Immature natural killer cell (primary cell): ENCODE data around the gene ADAMTS6. TPM values are rescaled to one million over a fixed set of nuclear protein-coding genes. Genes with fewer than 3 reads are reported as not detected.
A peak's percentile ranks its signal among the peaks of the same experiment; 100 is the strongest.

Experiments
- DNase-seq, 3 donors: peaks; one replicate each; pipeline ENCODE4 v3.0.0; 2022; ENCODE audit warnings: mixed read lengths in 1 of 3
- H3K27ac Mint-ChIP-seq, 6 donors: one replicate each; pipeline ENCODE4 v1.8.0; 2020; ENCODE audit warnings: mixed read lengths in 6 of 6, mild to moderate bottlenecking in 5 of 6, inconsistent platforms in 4 of 6, moderate library complexity in 3 of 6
- H3K27me3 Mint-ChIP-seq, 3 donors: one replicate each; pipeline ENCODE4 v1.8.0; 2020 to 2021; ENCODE audit warnings: low read depth in 3 of 3, mild to moderate bottlenecking in 3 of 3, mixed read lengths in 3 of 3, moderate library complexity in 3 of 3, inconsistent platforms in 1 of 3
- H3K36me3 Mint-ChIP-seq, 3 donors: one replicate each; pipeline ENCODE4 v1.8.0; 2020; ENCODE audit warnings: mixed read lengths in 3 of 3, inconsistent platforms in 2 of 3, mild to moderate bottlenecking in 2 of 3
- H3K4me1 Mint-ChIP-seq, 2 donors: one replicate each; pipeline ENCODE4 v1.8.0; 2020; ENCODE audit warnings: inconsistent platforms in 2 of 2, mild to moderate bottlenecking in 2 of 2, mixed read lengths in 2 of 2, moderate library complexity in 1 of 2
- H3K4me3 Mint-ChIP-seq, 5 donors: one replicate each; pipeline ENCODE4 v1.8.0; 2020; ENCODE audit warnings: mild to moderate bottlenecking in 5 of 5, mixed read lengths in 5 of 5, inconsistent platforms in 3 of 5, moderate library complexity in 3 of 5
- H3K9me3 Mint-ChIP-seq, 6 donors: one replicate each; pipeline ENCODE4 v1.8.0; 2020; ENCODE audit warnings: mild to moderate bottlenecking in 6 of 6, mixed read lengths in 6 of 6, inconsistent platforms in 4 of 6, moderate library complexity in 3 of 6
- polyA plus RNA-seq, 3 donors: library from polyadenylated mRNA; unstranded; fragments of 300-500 nt; fragmentation: Illumina TruSeq; gene quantifications; one replicate each; pipeline ENCODE4 v1.2.3, GENCODE V29; 2021

The ADAMTS6 gene
- polyA plus RNA-seq, 3 donors from 2014 or later = not detected

GRCh38 chr5:65482296-65482735 lies 596 bp upstream of the ADAMTS6 start:
- H3K4me1 Mint-ChIP-seq = peaks cover 10% of the 10 kb centered on the region in 2 donors
- peak overlapping the region in 2 of 5 donors; percentile 87 to 93 for H3K4me3 Mint-ChIP-seq
- H3K36me3 Mint-ChIP-seq = no peaks in the 10 kb centered on the region
- H3K27me3 Mint-ChIP-seq = peaks cover 0 to 9% (median 3%) of the 10 kb centered on the region in 3 donors
- peak in 1 of 3 donors; percentile 15 for DNase-seq
- H3K9me3 Mint-ChIP-seq = no peaks in the 10 kb centered on the region
- H3K27ac Mint-ChIP-seq = peak overlapping the region; percentile 79 to 90 (median 82)

- H3K4me3 Mint-ChIP-seq = peak overlapping the region in 2 of 5 donors; percentile 87 to 93
- peak in 2 of 3 donors; percentile 0 to 3 for DNase-seq
- peaks cover 10% of the 10 kb centered on the region in 2 donors for H3K4me1 Mint-ChIP-seq
- peak overlapping the region; percentile 32 to 90 (median 82) for H3K27ac Mint-ChIP-seq
- peaks cover 0 to 9% (median 3%) of the 10 kb centered on the region in 3 donors for H3K27me3 Mint-ChIP-seq
- no peaks in the 10 kb centered on the region for H3K9me3 Mint-ChIP-seq
- H3K36me3 Mint-ChIP-seq = no peaks in the 10 kb centered on the region
Measured at GRCh38 chr5:65481171-65481581, 544 bp downstream of the ADAMTS6 start.

- DNase-seq = peak; percentile 2 to 11 (median 7)
Measured at GRCh38 chr5:65480306-65480865, 1.3 kb downstream of the ADAMTS6 start.

GRCh38 chr5:65479527-65479926 lies 2.2 kb downstream of the ADAMTS6 start:
- Mint-ChIP-seq H3K4me1 (peaks cover 10% of the 10 kb centered on the region in 2 donors), H3K9me3 (no peaks in the 10 kb centered on the region), H3K4me3 (no peak overlapping the region), H3K36me3 (no peaks in the 10 kb centered on the region), H3K27ac (no peak overlapping the region), H3K27me3 (peaks cover 0 to 9% (median 3%) of the 10 kb centered on the region in 3 donors)
- no peak for DNase-seq

More at GRCh38 chr5:65480306-65480865, 1.3 kb downstream of the ADAMTS6 start:
- no peak overlapping the region for H3K27ac Mint-ChIP-seq
- no peak overlapping the region for H3K4me3 Mint-ChIP-seq
- no peaks in the 10 kb centered on the region for H3K36me3 Mint-ChIP-seq
- H3K9me3 Mint-ChIP-seq = no peaks in the 10 kb centered on the region
- peaks cover 10% of the 10 kb centered on the region in 2 donors for H3K4me1 Mint-ChIP-seq
- peaks cover 0 to 9% (median 3%) of the 10 kb centered on the region in 3 donors for H3K27me3 Mint-ChIP-seq

GRCh38 chr5:65478336-65478735 lies 3.4 kb downstream of the ADAMTS6 start:
- H3K27me3 Mint-ChIP-seq = peaks cover 0 to 9% (median 3%) of the 10 kb centered on the region in 3 donors
- H3K4me3 Mint-ChIP-seq = no peak overlapping the region
- DNase-seq = no peak
- no peaks in the 10 kb centered on the region for H3K36me3 Mint-ChIP-seq
- H3K27ac Mint-ChIP-seq = no peak overlapping the region
- H3K9me3 Mint-ChIP-seq = no peaks in the 10 kb centered on the region
- H3K4me1 Mint-ChIP-seq = peaks cover 6% of the 10 kb centered on the region in 2 donors

- no peaks in the 10 kb centered on the region for H3K4me1 Mint-ChIP-seq
- no peak overlapping the region for H3K27ac Mint-ChIP-seq
- no peaks in the 10 kb centered on the region for H3K36me3 Mint-ChIP-seq
Measured at GRCh38 chr5:65475895-65476294, 5.8 kb downstream of the ADAMTS6 start.

GRCh38 chr5:65475336-65475735 lies 6.4 kb downstream of the ADAMTS6 start:
- peaks cover 0 to 1% (median 0%) of the 10 kb centered on the region in 3 donors for H3K27me3 Mint-ChIP-seq
- H3K4me3 Mint-ChIP-seq = no peak overlapping the region
- no peak overlapping the region for H3K27ac Mint-ChIP-seq
- H3K4me1 Mint-ChIP-seq = no peaks in the 10 kb centered on the region
- DNase-seq = no peak
- H3K9me3 Mint-ChIP-seq = peaks cover 0 to 2% (median 0%) of the 10 kb centered on the region in 6 donors
- no peaks in the 10 kb centered on the region for H3K36me3 Mint-ChIP-seq

More at GRCh38 chr5:65475895-65476294, 5.8 kb downstream of the ADAMTS6 start:
- Mint-ChIP-seq H3K4me3 (no peak overlapping the region), H3K9me3 (peaks cover 0 to under 1% (median 0%) of the 10 kb centered on the region in 6 donors), H3K27me3 (peaks cover 0 to 1% (median 0%) of the 10 kb centered on the region in 3 donors)
- DNase-seq = no peak

GRCh38 chr5:65474130-65474711 lies 7.5 kb downstream of the ADAMTS6 start:
- Mint-ChIP-seq H3K4me1 (no peaks in the 10 kb centered on the region), H3K36me3 (no peaks in the 10 kb centered on the region), H3K27ac (no peak overlapping the region), H3K4me3 (no peak overlapping the region), H3K9me3 (peaks cover 0 to 2% (median 0%) of the 10 kb centered on the region in 6 donors), H3K27me3 (peaks cover 0 to 1% (median 0%) of the 10 kb centered on the region in 3 donors)
- DNase-seq = no peak

- H3K27me3 Mint-ChIP-seq = peaks cover 0 to 1% (median 0%) of the 10 kb centered on the region in 3 donors
- no peak overlapping the region for H3K4me3 Mint-ChIP-seq
- H3K4me1 Mint-ChIP-seq = no peaks in the 10 kb centered on the region
- H3K27ac Mint-ChIP-seq = no peak overlapping the region
- H3K36me3 Mint-ChIP-seq = no peaks in the 10 kb centered on the region
- DNase-seq = no peak
- H3K9me3 Mint-ChIP-seq = peaks cover 0 to 2% (median 0%) of the 10 kb centered on the region in 6 donors
Measured at GRCh38 chr5:65468633-65469032, 13.1 kb downstream of the ADAMTS6 start.

- DNase-seq = no peak
- Mint-ChIP-seq H3K36me3 (no peaks in the 10 kb centered on the region), H3K4me1 (no peaks in the 10 kb centered on the region), H3K27me3 (peaks cover 0 to 4% (median 2%) of the 10 kb centered on the region in 3 donors), H3K27ac (no peak overlapping the region), H3K4me3 (no peak overlapping the region), H3K9me3 (no peaks in the 10 kb centered on the region)
Measured at GRCh38 chr5:65462139-65462705, 19.5 kb downstream of the ADAMTS6 start.

GRCh38 chr5:65461490-65461889 lies 20.2 kb downstream of the ADAMTS6 start:
- DNase-seq = no peak
- Mint-ChIP-seq H3K27me3 (peaks cover 0 to 4% (median 2%) of the 10 kb centered on the region in 3 donors), H3K36me3 (no peaks in the 10 kb centered on the region), H3K27ac (no peak overlapping the region), H3K9me3 (no peaks in the 10 kb centered on the region), H3K4me3 (no peak overlapping the region), H3K4me1 (no peaks in the 10 kb centered on the region)

GRCh38 chr5:65459995-65460394 lies 21.7 kb downstream of the ADAMTS6 start:
- peaks cover 0 to 4% (median 4%) of the 10 kb centered on the region in 3 donors for H3K27me3 Mint-ChIP-seq
- no peak overlapping the region for H3K27ac Mint-ChIP-seq
- H3K4me1 Mint-ChIP-seq = no peaks in the 10 kb centered on the region
- no peak overlapping the region for H3K4me3 Mint-ChIP-seq
- no peaks in the 10 kb centered on the region for H3K9me3 Mint-ChIP-seq
- no peak for DNase-seq
- no peaks in the 10 kb centered on the region for H3K36me3 Mint-ChIP-seq

- Mint-ChIP-seq H3K9me3 (no peaks in the 10 kb centered on the region), H3K36me3 (no peaks in the 10 kb centered on the region), H3K27me3 (peaks cover 0 to 6% (median 4%) of the 10 kb centered on the region in 3 donors), H3K4me3 (no peak overlapping the region), H3K4me1 (no peaks in the 10 kb centered on the region), H3K27ac (no peak overlapping the region)
- no peak for DNase-seq
Measured at GRCh38 chr5:65455064-65455463, 26.7 kb downstream of the ADAMTS6 start.

- H3K9me3 Mint-ChIP-seq = no peaks in the 10 kb centered on the region
- DNase-seq = no peak
- H3K4me1 Mint-ChIP-seq = no peaks in the 10 kb centered on the region
- H3K4me3 Mint-ChIP-seq = no peak overlapping the region
- no peak overlapping the region for H3K27ac Mint-ChIP-seq
- no peaks in the 10 kb centered on the region for H3K36me3 Mint-ChIP-seq
- H3K27me3 Mint-ChIP-seq = peaks cover 0 to 6% (median 0%) of the 10 kb centered on the region in 3 donors
Measured at GRCh38 chr5:65451436-65451835, 30.3 kb downstream of the ADAMTS6 start.
